HCT116 (cell line): ENCODE data around the gene BAG1. TPM values are rescaled to one million over a fixed set of nuclear protein-coding genes. Genes with fewer than 3 reads are reported as not detected.

Source experiments
- ATAC-seq: fragments of 200-7000 bp; cut with Tn5 transposase; 2 replicates; pipeline ENCODE4 v1.9.1; 2020; ENCODE audit warnings: mild to moderate bottlenecking, moderate library complexity
- BruUV-seq: library from RNA; stranded (reverse); fragments of 400-500 nt; replicated peaks from 2 replicates; lab custom pipeline; 2021; lab: Mats Ljungman, UMichigan
- CTCF ChIA-PET: fragments of 300-600 bp; sonication (Branson Sonifier 250); formaldehyde crosslinking; loops from one replicate; lab custom pipeline; 2021; ENCODE audit warnings: antibody characterized with exemption; lab: Charles Lee
- POLR2A ChIA-PET: fragments of 300-600, 350-600 bp; sonication (Branson Sonifier 250); formaldehyde crosslinking; loops from one replicate; lab custom pipeline; 2021; ENCODE audit warnings: antibody characterized with exemption; lab: Charles Lee
- RAD21 ChIA-PET, 2 experiments: fragments of 300-600 bp; sonication (Branson Sonifier 250); formaldehyde crosslinking; loops; one replicate each; lab custom pipeline; 2023; ENCODE audit warnings: low total read pairs in 2 of 2; ENCODE audit not compliant: uncharacterized antibody in 2 of 2, unreplicated experiment in 2 of 2, low non-redundant PET in 1 of 2; lab: Charles Lee
- DNase-seq: peaks from one replicate; pipeline ENCODE4 v3.0.0-alpha.2; 2010; ENCODE audit warnings: low read depth, low spot score
- H2AFZ ChIP-seq: fragments of 200-600 bp; shearing (Covaris generic), sonication (generic); 2 replicates; pipeline ENCODE4 v1.6.1; 2017; ENCODE audit warnings: low read depth, mixed run types, mixed read lengths, antibody characterized with exemption, low read length; ENCODE audit not compliant: poor library complexity, severe bottlenecking
- H3K27ac ChIP-seq: 2 replicates; pipeline ENCODE4 v1.5.1; 2012; ENCODE audit warnings: low read depth, low read length
- H3K27me3 ChIP-seq: fragments of 200-600 bp; sonication (generic); 2 replicates; pipeline ENCODE4 v1.6.1; 2016; ENCODE audit warnings: mixed run types, low read length, mixed read lengths; ENCODE audit not compliant: insufficient read depth
- H3K36me3 ChIP-seq, 2 experiments: fragments of 200-500 bp in 1 of 2; fragments of 200-600 bp in 1 of 2; sonication (Bioruptor generic) in 1 of 2; sonication (generic) in 1 of 2; 2 replicates each; pipeline versions ENCODE4 v1.5.1 to v1.6.1; 2014 to 2016; ENCODE audit warnings: low read length in 2 of 2, inconsistent platforms in 1 of 2, mixed read lengths in 1 of 2, mixed run types in 1 of 2; ENCODE audit not compliant: insufficient read depth in 2 of 2, control insufficient read depth in 1 of 2
- H3K4me1 ChIP-seq, 2 experiments: fragments of 200-600 bp in 1 of 2; sonication (generic) in 1 of 2; 2 replicates each; pipeline versions ENCODE4 v1.5.1 to v1.6.1; 2012 to 2017; ENCODE audit warnings: low read length in 2 of 2, inconsistent platforms in 1 of 2, mild to moderate bottlenecking in 1 of 2, mixed read lengths in 1 of 2, mixed run types in 1 of 2, moderate library complexity in 1 of 2; ENCODE audit not compliant: insufficient read depth in 2 of 2, control insufficient read depth in 1 of 2
- H3K4me2 ChIP-seq: fragments of 200-600 bp; sonication (generic); 2 replicates; pipeline ENCODE4 v1.6.1; 2017; ENCODE audit warnings: mixed run types, low read length, mixed read lengths
- H3K4me3 ChIP-seq, 2 experiments: fragments of 200-600 bp in 1 of 2; sonication (generic) in 1 of 2; replicated peaks in 1 of 2; 2 replicates each; pipeline ENCODE4 v1.5.1; 2011 to 2016; ENCODE audit warnings: low read length in 2 of 2, control low read depth in 1 of 2, low read depth in 1 of 2, mild to moderate bottlenecking in 1 of 2, mixed read lengths in 1 of 2, mixed run types in 1 of 2
- H3K79me2 ChIP-seq: fragments of 200-600 bp; sonication (generic); 2 replicates; pipeline ENCODE4 v1.6.1; 2017; ENCODE audit warnings: mild to moderate bottlenecking, mixed run types, low read length, moderate library complexity, mixed read lengths; ENCODE audit not compliant: insufficient read depth
- H3K9ac ChIP-seq: fragments of 200-600 bp; sonication (generic); 2 replicates; pipeline ENCODE4 v1.6.1; 2016; ENCODE audit warnings: low read length, mixed read lengths
- H3K9me2 ChIP-seq: fragments of 200-600 bp; sonication (generic), shearing (Covaris generic); 2 replicates; pipeline ENCODE4 v1.6.1; 2017; ENCODE audit warnings: mixed run types, mild to moderate bottlenecking, moderate library complexity; ENCODE audit not compliant: insufficient read depth
- H3K9me3 ChIP-seq, 2 experiments: fragments of 200-500 bp in 1 of 2; fragments of 200-600 bp in 1 of 2; sonication (Bioruptor generic) in 1 of 2; sonication (generic) in 1 of 2; 2 replicates each; pipeline ENCODE4 v1.6.1; 2014 to 2017; ENCODE audit warnings: low read length in 2 of 2, mixed read lengths in 2 of 2, inconsistent platforms in 1 of 2, low read depth in 1 of 2, mild to moderate bottlenecking in 1 of 2, mixed run types in 1 of 2, moderate library complexity in 1 of 2; ENCODE audit not compliant: control insufficient read depth in 1 of 2, insufficient read depth in 1 of 2
- H4K20me1 ChIP-seq: fragments of 200-600 bp; sonication (generic), shearing (Covaris generic); 2 replicates; pipeline ENCODE4 v1.6.1; 2017; ENCODE audit warnings: mixed run types, mild to moderate bottlenecking, moderate library complexity; ENCODE audit not compliant: insufficient read depth
- ATF3 ChIP-seq: IDR thresholded peaks from 2 replicates; pipeline ENCODE4 v1.6.1; 2012
- CBX3 ChIP-seq: IDR thresholded peaks from 2 replicates; pipeline ENCODE4 v1.6.1; 2012; ENCODE audit warnings: low read depth
- CEBPB ChIP-seq: IDR thresholded peaks from 2 replicates; pipeline ENCODE4 v1.6.1; 2012; ENCODE audit warnings: low read depth
- CTCF ChIP-seq, 3 experiments: fragments of 200-600 bp in 1 of 3; sonication (generic) in 1 of 3; IDR thresholded peaks in 2 of 3; conservative IDR thresholded peaks in 1 of 3; 2 replicates each; pipeline ENCODE4 v1.5.1; 2012 to 2017; ENCODE audit warnings: low read depth in 2 of 3, low read length in 2 of 3, antibody characterized with exemption in 1 of 3, borderline replicate concordance in 1 of 3, control low read depth in 1 of 3, mild to moderate bottlenecking in 1 of 3, mixed read lengths in 1 of 3, mixed run types in 1 of 3, moderate library complexity in 1 of 3; ENCODE audit not compliant: insufficient read depth in 1 of 3
- EGR1 ChIP-seq: IDR thresholded peaks from 2 replicates; pipeline ENCODE4 v1.6.1; 2012; ENCODE audit warnings: low read depth
- EZH2 ChIP-seq: fragments of 200-600 bp; sonication (generic); IDR thresholded peaks from 2 replicates; pipeline ENCODE4 v1.6.1; 2017; ENCODE audit warnings: antibody characterized with exemption, mixed run types
- EZH2phosphoT487 ChIP-seq: fragments of 200-600 bp; IDR thresholded peaks from 2 replicates; pipeline ENCODE4 v1.6.1; 2018; ENCODE audit warnings: antibody characterized with exemption, borderline replicate concordance
- FOSL1 ChIP-seq: IDR thresholded peaks from 2 replicates; pipeline ENCODE4 v1.6.1; 2012; ENCODE audit warnings: low read depth
- JUND ChIP-seq: IDR thresholded peaks from 2 replicates; pipeline ENCODE4 v1.6.1; 2012
- MAX ChIP-seq: IDR thresholded peaks from 2 replicates; pipeline ENCODE4 v1.6.1; 2012
- POLR2A ChIP-seq: IDR thresholded peaks from 2 replicates; pipeline ENCODE4 v1.7.0; 2011; ENCODE audit warnings: borderline replicate concordance; ENCODE audit not compliant: insufficient read depth, insufficient read length; ENCODE audit errors: extremely low read depth
- POLR2AphosphoS5 ChIP-seq: IDR thresholded peaks from 2 replicates; pipeline ENCODE4 v1.6.1; 2011; ENCODE audit warnings: mild to moderate bottlenecking, low read depth, low read length, moderate library complexity
- RAD21 ChIP-seq: IDR thresholded peaks from 2 replicates; pipeline ENCODE4 v1.6.1; 2012; ENCODE audit warnings: low read depth, mild to moderate bottlenecking
- REST ChIP-seq: IDR thresholded peaks from 2 replicates; pipeline ENCODE4 v1.6.1; 2012; ENCODE audit warnings: low read depth
- SIN3A ChIP-seq: IDR thresholded peaks from 2 replicates; pipeline ENCODE4 v1.6.1; 2012; ENCODE audit warnings: low read depth
- SP1 ChIP-seq: IDR thresholded peaks from 2 replicates; pipeline ENCODE4 v1.6.1; 2012; ENCODE audit warnings: low read depth
- SRF ChIP-seq: IDR thresholded peaks from 2 replicates; pipeline ENCODE4 v1.6.1; 2012; ENCODE audit warnings: low read depth
- YY1 ChIP-seq: IDR thresholded peaks from 2 replicates; pipeline ENCODE4 v1.6.1; 2011; ENCODE audit warnings: low read length, low read depth, moderate library complexity, mild to moderate bottlenecking; ENCODE audit not compliant: insufficient replicate concordance; ENCODE audit errors: extremely low read depth
- ZFX ChIP-seq: fragments of 450-650 bp; IDR thresholded peaks from 2 replicates; pipeline ENCODE4 v1.6.1; 2017
- ZNF274 ChIP-seq: fragments of 200-500 bp; sonication (Bioruptor generic); IDR thresholded peaks from 2 replicates; pipeline ENCODE4 v1.6.1; 2014; ENCODE audit warnings: mild to moderate bottlenecking, low read depth, low read length, inconsistent platforms
- intact Hi-C: fragments of 100-400 bp; cut with micrococcal nuclease; formaldehyde crosslinking; loops from 2 replicates; pipeline ENCODE4 v1.10.0; 2022
- total RNA-seq: library from RNA; stranded (reverse); gene quantifications from one replicate; pipeline ENCODE4 v1.2.1, GENCODE V29; 2021; ENCODE audit not compliant: unreplicated experiment

Gene BAG1
- total RNA-seq, 1 experiment from 2014 or later = 58.2 TPM

- RAD21 ChIA-PET = no interaction called here
- Histone ChIP-seq H3K79me2 (no peaks in the 10 kb centered on the region), H3K4me2 (no peak overlapping the region), H3K36me3 (no peaks in the 10 kb centered on the region), H3K9me2 (no peaks in the 10 kb centered on the region; the same call in 1 of the 2 replicates), H3K4me1 (no peaks in the 10 kb centered on the region), H3K27ac (no peak overlapping the region), H3K9me3 (no peaks in the 10 kb centered on the region), H2AFZ (no peak overlapping the region), H3K4me3 (no peak overlapping the region), H3K9ac (no peak overlapping the region), H3K27me3 (0 out of 2 replicates have a peak, but pooled peaks cover 7% of the 10 kb centered on the region), H4K20me1 (no peaks in the 10 kb centered on the region)
- BruUV-seq = no TSS peak
- DNase-seq (no peak), ATAC-seq (no peak)
- CTCF ChIA-PET = interaction anchor here (0.6 kb wide), 1 partner anchor 23 kb away, joined by 3 read pairs; no protein-coding TSS in a partner anchor
- POLR2A ChIA-PET = no interaction called here
- intact Hi-C loops = no loop called here
- TF ChIP-seq CBX3 (no peak), EZH2phosphoT487 (no peak), JUND (no peak), RAD21 (no peak), CEBPB (no peak), ZFX (no peak), POLR2AphosphoS5 (no peak), SP1 (no peak), ATF3 (no peak), SIN3A (no peak), FOSL1 (no peak), EZH2 (no peak), POLR2A (no peak), ZNF274 (no peak), REST (no peak), CTCF (IDR thresholded peaks at IDR 0.05 in 2 of 3, conservative IDR thresholded peaks at IDR 0.05 in 1 of 3; ENCODE audit: borderline replicate concordance in 1 of 3, insufficient read depth in 1 of 3, low read depth in 2 of 3, low read length in 2 of 3) (no peak), SRF (no peak), EGR1 (no peak), YY1 (no peak), MAX (no peak)
Measured at GRCh38 chr9:33202552-33203201, 61.8 kb downstream of the BAG1 start.
